Glutamatergic neuron (in vitro differentiated cells): ENCODE measurements around the gene CIC. TPM values are rescaled to one million over a fixed set of nuclear protein-coding genes. Genes with fewer than 3 reads are reported as not detected.

Experiments used
- DNase-seq: peaks from one replicate; pipeline ENCODE4 v3.0.0; 2022
- H3K27ac Mint-ChIP-seq: one replicate; pipeline ENCODE4 v1.8.0; 2020; ENCODE audit warnings: mild to moderate bottlenecking, mixed read lengths, inconsistent platforms; ENCODE audit not compliant: unreplicated experiment
- H3K27me3 Mint-ChIP-seq: one replicate; pipeline ENCODE4 v1.8.0; 2020; ENCODE audit warnings: mild to moderate bottlenecking, moderate library complexity, mixed read lengths, inconsistent platforms; ENCODE audit not compliant: unreplicated experiment
- H3K36me3 Mint-ChIP-seq: one replicate; pipeline ENCODE4 v1.8.0; 2020; ENCODE audit warnings: mild to moderate bottlenecking, mixed read lengths, inconsistent platforms; ENCODE audit not compliant: unreplicated experiment
- H3K4me1 Mint-ChIP-seq: one replicate; pipeline ENCODE4 v1.8.0; 2020; ENCODE audit warnings: mild to moderate bottlenecking, low read depth, mixed read lengths, inconsistent platforms; ENCODE audit not compliant: unreplicated experiment
- H3K4me3 Mint-ChIP-seq: one replicate; pipeline ENCODE4 v1.8.0; 2020; ENCODE audit warnings: mild to moderate bottlenecking, mixed read lengths, inconsistent platforms; ENCODE audit not compliant: unreplicated experiment
- H3K9me3 Mint-ChIP-seq: one replicate; pipeline ENCODE4 v1.8.0; 2020; ENCODE audit warnings: mild to moderate bottlenecking, moderate library complexity, mixed read lengths, inconsistent platforms; ENCODE audit not compliant: unreplicated experiment
- CTCF ChIP-seq: fragments of 200-600 bp; sonication (generic); IDR thresholded peaks from one replicate; pipeline ENCODE4 v1.5.0; 2021; ENCODE audit not compliant: partially characterized antibody, unreplicated experiment
- total RNA-seq: library from RNA; stranded (reverse); fragmentation: NEBNext Ultra II Directional; extraction: Animal tissue kit (Norgen Biotek cat#: 25700); gene quantifications from one replicate; pipeline ENCODE4 v1.2.1, GENCODE V29; 2021; ENCODE audit not compliant: unreplicated experiment

Gene CIC
- total RNA-seq, 1 donor from 2014 or later, result 150 TPM

DNA sequence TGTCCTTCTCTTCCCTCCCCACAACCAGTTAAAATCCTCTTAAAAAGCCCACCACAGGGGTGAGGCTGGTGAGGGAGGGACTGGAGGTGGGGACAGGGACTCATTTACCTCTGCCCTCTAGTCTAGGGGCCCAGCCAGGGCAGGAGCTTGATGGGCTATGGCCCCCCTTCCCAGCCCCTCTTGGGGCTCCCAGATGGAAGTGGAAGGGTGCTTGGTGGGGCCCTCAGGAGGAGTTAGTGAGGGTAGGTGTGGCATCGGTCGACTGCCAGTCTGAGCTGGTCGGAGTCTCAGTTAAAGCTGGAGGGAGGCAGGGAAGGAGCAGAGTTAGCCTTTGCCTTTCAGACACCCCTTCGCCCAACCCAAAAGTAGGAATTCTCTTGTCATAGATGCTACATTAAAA lies 38.5 kb upstream of the CIC start:
- no peak for TF ChIP-seq CTCF
- Mint-ChIP-seq H3K4me3 (no peak overlapping the region), H3K36me3 (peaks cover 6% of the 10 kb centered on the region), H3K27me3 (peaks cover 5% of the 10 kb centered on the region), H3K9me3 (peaks cover 2% of the 10 kb centered on the region), H3K27ac (no peak overlapping the region), H3K4me1 (peaks cover 10% of the 10 kb centered on the region)
- DNase-seq, result no peak

DNA sequence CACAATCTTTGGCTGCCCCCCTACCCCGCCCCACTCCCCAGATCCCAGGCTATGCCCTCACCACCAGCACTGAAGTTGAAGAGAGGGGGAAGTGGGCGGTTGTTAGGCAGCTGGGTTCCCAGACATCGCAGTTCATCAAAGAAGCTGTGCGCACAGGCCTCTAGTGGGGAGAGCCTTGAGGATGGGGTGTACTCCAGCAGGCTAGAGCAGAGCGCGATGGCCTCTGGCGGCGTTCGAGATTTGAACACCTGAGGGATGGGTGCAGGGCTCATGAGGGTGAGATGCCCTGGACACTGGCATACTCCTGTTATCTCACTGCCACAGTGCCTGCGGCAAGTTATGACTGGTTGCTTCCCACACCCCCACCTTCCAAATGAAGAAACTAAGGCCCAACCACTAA lies 36.6 kb upstream of the CIC start:
- Mint-ChIP-seq H3K4me1 (peaks cover 10% of the 10 kb centered on the region), H3K36me3 (peaks cover 6% of the 10 kb centered on the region), H3K9me3 (peaks cover 2% of the 10 kb centered on the region), H3K27ac (no peak overlapping the region), H3K4me3 (no peak overlapping the region), H3K27me3 (peaks cover 7% of the 10 kb centered on the region)
- no peak for DNase-seq
- no peak for TF ChIP-seq CTCF

- Mint-ChIP-seq H3K27ac (peak overlapping the region; percentile 43), H3K36me3 (peaks cover 6% of the 10 kb centered on the region), H3K4me1 (peaks cover 10% of the 10 kb centered on the region), H3K4me3 (no peak overlapping the region), H3K9me3 (peaks cover 2% of the 10 kb centered on the region), H3K27me3 (peaks cover 4% of the 10 kb centered on the region)
- DNase-seq, result no peak
- no peak for TF ChIP-seq CTCF
Measured at GRCh38 chr19:42233106-42233505, 35.9 kb upstream of the CIC start.

DNA sequence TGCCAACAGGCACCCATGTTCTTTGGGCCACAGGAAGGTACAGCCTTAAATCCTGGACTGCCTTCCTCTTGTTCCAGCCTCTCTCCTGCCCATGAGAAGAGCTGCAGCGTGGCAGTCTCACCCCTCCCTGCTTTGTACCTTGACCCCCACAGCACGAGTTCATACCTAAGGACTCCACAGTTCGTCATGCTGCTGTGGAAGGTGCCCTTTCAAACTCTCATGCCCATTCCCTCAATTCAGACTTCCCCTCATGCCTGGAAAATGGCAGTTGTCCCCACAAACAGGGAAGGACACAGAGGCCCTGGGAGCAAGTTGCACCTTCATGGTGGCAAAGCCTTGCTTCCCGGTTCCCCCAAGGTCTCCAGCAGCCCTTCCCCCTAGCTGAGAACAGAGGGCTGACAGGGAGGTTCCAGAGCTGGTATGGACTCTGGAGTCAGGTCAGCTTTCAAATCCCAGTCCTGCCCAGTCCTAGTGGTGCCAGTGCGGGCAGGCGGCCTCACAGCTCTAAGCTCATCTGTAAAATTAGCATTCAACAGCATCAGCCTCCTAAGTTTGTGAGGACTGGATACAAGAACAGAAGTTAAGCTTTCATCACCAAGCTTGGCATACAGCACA lies 35.3 kb upstream of the CIC start:
- Mint-ChIP-seq H3K4me3 (no peak overlapping the region), H3K36me3 (peaks cover 6% of the 10 kb centered on the region), H3K27ac (no peak overlapping the region)

DNA sequence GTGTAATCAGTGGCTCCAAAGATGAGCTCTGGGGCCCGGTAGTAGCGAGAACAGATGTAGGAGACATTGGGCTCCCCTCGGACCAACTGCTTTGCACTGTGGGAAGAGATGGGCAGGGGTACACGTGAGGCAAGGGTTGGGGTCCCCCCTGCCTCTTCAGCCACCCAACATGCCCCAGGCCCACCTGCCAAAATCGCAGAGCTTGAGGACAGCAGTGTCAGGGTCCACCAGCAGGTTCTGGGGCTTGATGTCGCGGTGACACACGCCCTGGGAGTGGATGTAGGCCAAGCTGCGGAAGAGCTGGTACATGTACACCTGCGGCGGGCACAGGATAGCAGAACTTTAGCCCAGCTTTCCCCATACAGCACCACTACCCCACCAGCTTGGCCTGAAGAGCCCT lies 34.7 kb upstream of the CIC start:
- TF ChIP-seq CTCF, result no peak
- Mint-ChIP-seq H3K9me3 (peaks cover 2% of the 10 kb centered on the region), H3K27me3 (peaks cover 4% of the 10 kb centered on the region), H3K36me3 (peaks cover 5% of the 10 kb centered on the region), H3K4me1 (peaks cover 10% of the 10 kb centered on the region), H3K27ac (no peak overlapping the region), H3K4me3 (no peak overlapping the region)
- no peak for DNase-seq

More for the DNA sequence above, 35.3 kb upstream of the CIC start:
- no peak for DNase-seq
- peaks cover 10% of the 10 kb centered on the region for H3K4me1 Mint-ChIP-seq
- no peak for TF ChIP-seq CTCF
- peaks cover 2% of the 10 kb centered on the region for H3K9me3 Mint-ChIP-seq
- peaks cover 4% of the 10 kb centered on the region for H3K27me3 Mint-ChIP-seq
